HG03378 (cell line): ENCODE data around the gene NOLC1.
"Not testable (repeated sequence)": the region's sequence is repeated elsewhere in the genome, so short reads cannot be mapped to it uniquely, and the experiment has no call there.

Experiments
- ATAC-seq: cut with Tn5 transposase; IDR thresholded peaks from one replicate; pipeline ENCODE4 v1.9.1; 2021; ENCODE audit warnings: mild to moderate bottlenecking, moderate library complexity; ENCODE audit not compliant: unreplicated experiment

Gene NOLC1

DNA sequence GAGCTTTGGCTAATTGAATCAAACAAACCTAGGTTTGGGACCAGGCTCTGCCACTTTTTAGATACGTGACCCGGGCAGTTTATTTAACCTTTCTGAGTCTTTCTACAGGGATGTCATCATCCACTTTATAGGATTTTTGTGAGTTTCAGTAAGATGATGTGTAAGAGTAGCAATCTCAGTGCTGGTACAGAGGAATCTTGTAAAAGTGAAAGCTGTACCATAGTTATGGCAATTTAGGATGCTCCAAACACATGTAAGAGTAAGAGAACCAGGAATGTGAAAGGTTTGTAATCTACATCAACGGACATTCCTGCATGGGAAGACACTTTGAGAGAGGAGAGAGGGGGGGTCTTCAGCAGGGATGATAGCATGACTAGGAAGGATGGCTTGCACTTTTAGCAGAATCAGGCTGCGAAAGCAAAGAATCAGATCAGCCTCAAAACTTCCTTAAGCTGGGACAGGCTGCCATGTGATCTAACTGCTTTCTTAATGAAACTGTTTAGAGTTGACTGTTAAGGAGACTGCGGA, 968 bp downstream of the NOLC1 start:
- ATAC-seq: no peak

DNA sequence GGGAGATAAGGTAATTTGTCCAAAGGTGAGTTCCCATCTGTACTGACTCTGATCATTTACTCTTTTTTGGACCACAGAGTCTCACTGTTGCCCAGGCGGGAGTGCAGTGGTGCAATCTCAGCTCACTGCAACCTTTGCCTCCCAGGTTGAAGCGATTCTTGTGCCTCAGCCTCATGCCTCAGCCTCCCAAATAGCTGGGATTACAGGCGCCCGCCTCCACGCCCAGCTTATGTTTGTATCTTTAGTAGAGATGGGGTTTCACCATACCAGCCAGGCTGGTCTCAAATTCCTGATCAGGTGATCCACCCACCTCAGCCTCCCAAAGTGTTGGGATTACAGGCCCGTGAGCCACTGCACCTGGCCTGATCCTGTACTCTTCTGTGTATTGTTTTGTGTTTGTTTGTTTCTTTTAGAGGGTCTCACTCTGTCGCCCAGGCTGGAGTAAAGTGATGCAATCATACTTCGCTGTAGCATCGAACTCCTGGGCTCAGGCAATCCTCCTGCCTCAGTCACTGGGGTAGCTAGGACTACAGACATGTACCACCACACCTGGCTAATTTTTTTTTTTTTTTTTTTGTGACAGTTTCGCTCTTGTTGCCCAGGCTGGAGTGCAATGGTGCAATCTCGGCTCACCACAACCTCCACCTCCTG, 2.4 kb downstream of the NOLC1 start:
- no peak for ATAC-seq

DNA sequence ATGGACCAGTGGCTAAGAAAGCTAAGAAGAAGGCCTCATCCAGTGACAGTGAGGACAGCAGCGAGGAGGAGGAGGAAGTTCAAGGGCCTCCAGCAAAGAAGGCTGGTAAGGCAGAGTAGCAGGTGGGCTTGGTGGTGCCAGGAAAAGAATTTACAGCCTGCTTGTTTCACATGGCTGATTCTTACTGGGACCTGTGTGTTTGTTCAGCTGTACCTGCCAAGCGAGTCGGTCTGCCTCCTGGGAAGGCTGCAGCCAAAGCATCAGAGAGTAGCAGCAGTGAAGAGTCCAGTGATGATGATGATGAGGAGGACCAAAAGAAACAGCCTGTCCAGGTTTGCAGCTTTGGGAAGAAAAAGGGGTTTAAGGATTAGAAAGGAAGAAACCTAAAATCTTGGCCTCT, 5.0 kb downstream of the NOLC1 start:
- ATAC-seq: no peak

DNA sequence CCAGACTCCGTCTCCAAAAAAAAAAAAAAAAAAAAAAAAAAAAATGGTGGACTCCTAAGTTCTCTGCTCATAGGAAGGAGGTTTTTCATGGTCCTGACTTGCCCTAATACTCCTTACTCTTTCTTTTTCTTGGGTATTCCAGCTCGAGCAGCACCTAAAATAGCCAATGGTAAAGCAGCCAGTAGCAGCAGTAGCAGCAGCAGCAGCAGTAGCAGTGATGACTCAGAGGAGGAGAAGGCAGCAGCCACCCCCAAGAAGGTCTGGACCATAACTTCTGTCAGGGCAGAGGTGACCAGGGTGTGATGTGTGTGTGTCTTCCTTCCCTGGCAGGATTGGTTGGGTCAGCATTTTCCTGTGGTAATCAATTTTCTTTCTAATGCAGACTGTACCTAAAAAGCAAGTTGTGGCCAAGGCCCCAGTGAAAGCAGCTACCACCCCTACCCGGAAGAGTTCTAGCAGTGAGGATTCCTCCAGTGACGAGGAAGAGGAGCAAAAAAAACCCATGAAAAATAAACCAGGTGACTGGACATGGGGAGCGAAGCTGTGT, 6.9 kb downstream of the NOLC1 start:
- no peak for ATAC-seq

DNA sequence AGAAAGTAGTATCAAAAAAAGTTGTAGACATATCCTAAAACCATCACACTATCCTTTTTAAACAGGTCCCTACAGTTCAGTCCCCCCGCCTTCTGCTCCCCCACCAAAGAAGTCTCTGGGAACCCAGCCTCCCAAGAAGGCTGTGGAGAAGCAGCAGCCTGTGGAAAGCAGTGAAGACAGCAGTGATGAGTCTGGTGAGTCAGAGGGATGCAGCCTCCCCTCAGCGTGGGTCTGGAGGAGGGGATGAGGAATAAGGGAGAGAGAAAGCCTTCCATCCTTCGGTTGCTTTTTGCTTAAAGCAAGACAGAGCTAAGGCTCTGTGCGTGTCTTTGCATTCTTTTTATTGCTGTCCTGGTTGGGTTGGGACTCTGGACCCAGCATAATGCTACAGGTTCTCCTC, 7.6 kb downstream of the NOLC1 start:
- ATAC-seq: no peak

DNA sequence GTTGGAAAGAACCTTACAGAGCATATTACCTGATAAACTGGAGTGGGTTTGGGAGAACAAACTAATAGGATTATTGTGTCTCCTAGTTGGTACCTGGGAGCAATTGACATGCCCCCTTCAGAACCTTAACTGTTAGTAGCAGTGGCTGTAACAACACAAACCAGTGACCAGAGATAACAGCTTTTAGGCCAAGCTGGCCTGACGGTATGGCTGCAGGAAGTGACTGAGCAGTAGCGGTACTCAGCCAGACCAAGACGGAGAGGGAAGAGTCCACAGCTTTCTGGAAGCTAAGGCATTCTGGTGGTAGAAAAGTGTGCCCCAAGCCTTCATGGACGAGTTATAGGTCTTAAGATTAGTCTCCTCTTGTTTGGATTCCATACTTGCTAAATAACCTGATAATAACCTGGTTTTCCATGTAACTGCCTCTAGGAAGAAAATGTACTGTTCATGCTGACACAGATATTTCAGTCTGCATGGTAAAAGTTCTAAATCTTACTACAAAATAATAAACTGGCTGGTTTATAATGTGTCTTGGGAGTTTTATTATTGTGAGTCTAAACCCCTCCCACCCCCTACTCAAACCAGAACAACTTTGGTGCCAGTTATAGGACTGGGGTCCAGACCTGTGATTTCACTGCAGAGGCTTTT, 11.3 kb downstream of the NOLC1 start:
- no peak for ATAC-seq

DNA sequence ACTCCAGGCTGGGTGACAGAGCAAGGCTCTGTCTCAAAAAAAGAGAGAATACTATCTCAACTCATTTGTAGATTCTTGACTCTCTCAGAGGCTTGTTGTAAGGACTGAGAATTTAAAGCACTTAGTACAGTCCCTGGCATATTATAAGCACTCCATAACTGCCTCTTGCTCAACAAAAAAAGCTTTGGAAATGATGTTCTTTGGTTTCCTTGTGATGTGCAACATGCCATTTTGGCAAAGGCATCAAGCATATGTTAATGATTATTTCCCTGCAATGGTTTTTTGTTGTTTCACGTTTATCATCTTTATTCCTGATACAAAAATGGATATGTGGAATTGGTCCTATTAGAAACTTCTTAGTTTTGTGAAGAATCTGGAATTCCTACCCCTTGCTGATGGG, 15.7 kb downstream of the NOLC1 start:
- no peak for ATAC-seq

DNA sequence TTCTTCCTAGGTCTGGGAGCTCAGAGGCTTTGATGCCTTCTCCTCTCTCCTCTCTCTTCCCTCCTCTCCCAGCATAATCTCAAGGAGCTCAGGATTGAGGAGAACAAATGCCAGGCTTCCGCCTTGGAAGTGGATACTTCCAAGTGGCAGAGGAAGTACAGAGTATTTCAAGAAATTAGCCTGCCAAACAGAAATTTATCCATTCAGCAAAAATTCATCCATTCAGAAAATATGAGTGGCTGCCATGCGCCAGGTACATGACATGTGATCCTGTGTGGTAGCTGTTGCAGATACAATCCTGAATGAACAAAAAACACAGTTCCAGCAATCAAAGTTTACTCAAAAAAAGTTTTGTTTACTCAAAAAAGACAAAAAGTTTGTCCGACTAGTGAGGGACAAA, 18.4 kb downstream of the NOLC1 start:
- no peak for ATAC-seq

DNA sequence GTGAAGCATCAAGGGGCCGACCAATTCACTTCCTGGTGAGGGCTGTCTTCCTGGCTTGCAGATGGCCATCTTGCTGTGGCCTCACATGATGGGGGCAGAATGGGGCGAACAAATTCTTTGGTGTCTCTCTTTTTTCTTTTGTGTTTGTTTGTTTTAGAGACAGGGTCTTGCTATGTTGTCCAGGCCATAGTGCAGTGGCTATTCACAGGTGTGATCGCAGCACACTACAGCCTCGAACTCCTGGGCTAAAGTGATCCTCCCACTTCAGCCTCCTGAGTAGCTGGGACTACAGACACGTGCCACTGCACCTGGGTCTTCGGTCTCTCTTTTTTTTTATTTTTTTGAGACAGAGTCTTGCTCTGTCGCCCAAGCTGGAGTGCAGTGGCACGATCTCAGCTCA, 20.1 kb downstream of the NOLC1 start:
- ATAC-seq: no peak

DNA sequence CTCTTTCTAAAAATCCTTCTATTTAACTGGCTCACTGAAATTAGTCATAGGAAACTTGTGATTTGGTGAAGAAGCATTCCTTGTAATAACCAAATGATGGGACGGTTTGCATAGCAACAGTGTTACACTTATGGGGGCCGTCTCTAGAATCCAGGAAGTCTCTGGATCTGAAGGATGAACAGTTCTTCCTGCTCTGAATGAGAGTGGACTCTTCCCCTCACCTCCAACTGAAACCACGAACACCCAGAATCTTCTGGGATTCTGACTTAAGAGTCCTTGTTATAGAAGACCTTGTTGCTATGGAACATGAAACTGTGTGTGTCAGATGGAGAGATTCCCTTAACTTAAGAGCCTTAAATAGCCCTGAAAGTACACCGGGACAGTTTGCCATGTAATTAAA, 23.2 kb downstream of the NOLC1 start:
- ATAC-seq: no peak

DNA sequence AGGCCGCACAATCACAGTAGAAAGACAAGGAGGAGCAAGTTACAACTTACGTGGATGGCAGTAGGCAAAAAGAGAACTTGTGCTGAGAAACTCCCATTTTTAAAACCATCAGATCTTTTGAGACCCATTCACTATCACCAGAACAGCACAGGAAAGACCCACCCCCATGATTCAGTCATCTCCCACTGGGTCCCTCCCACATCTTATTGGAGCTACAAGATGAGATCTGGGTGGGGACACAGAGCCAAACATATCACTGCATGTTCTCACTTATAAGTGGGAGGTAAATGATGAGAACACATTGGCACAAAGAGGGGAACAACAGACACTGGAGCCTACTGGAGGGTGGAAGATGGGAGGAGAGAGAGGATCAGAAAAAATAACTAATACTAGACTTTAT, 32.4 kb downstream of the NOLC1 start:
- ATAC-seq: no peak

DNA sequence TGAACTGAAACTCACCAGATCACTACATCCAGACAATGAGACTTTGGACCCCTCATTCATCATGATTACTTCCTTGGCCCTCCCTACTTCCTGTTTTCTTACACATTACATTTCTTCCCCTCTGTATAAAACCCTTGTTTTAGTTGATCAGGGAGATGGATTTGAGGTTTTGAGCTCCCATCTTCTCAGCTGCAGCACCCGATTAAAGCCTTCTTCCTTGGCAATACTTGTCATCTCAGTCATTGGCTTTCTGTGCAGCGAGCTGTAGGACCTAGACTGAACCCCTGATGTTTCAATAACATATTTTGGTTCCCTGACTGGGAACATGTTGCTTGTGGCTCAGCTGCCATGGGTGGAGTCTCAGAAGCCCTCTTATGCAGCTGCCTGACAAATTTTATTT, 33.1 kb downstream of the NOLC1 start:
- ATAC-seq: no peak

DNA sequence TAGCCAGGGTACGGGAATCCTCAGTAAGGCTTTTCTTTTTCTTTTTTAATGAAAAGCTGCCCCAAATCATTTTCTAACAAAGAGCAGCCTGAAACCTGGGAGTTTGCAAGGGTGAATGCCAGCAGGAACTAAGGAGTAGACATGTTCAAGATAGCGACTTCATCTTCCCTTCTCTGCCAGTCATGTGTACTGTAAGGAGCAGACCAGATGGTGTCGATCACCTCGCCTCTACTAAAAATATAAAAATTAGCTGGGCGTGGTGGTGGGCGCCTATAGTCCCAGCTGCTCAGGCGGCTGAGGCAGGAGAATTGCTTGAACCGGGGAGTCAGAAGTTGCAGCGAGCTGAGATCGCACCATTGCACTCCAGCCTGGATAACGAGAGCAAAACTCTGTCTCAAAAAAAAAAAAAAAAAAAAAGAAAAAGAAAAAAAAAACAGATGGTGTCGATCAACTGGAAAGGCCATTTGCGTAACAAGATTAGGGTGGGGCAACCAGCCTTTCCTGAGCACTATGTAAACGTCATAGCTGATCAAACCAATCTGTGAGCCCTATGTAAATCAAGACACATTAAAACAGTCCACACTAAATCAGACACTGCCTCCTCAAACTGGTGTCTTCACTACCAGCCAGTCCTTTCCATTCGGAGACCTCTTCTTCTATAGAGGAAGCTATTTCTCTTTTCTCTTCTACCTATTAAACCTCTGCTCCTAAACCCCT, 33.8 kb downstream of the NOLC1 start:
- ATAC-seq: no peak

DNA sequence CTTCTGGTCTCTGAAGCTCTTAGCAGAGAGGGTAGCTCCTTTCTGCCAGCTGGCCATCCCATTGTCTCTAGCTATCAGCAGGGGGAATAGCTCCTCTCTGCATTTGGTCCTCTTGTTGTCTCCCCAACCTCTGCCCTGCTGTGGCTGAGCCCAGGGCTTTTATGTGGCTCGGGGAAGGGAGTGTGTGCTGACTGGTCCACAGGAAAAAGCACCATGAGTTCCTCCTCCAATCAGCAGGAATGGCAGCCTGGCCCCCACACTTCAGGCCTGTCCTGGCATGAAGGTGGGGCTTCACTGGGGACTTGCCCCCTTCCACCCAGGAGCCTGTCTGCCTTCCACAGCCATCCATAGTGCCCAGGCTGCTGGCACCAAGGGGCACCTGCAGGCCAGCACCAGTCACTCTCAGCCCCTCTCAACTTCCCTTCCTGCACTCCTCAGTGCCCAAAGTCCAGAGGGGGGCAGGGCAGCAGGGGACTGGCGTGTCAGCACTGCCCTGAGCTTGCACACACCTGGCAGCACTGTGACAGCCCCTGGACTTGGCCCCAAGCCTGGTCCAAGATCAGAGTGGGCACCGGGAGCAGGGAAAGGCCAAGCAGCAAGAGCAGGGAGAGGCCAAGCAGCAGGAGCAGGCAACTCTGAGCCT, 36.2 kb downstream of the NOLC1 start:
- ATAC-seq: no peak

DNA sequence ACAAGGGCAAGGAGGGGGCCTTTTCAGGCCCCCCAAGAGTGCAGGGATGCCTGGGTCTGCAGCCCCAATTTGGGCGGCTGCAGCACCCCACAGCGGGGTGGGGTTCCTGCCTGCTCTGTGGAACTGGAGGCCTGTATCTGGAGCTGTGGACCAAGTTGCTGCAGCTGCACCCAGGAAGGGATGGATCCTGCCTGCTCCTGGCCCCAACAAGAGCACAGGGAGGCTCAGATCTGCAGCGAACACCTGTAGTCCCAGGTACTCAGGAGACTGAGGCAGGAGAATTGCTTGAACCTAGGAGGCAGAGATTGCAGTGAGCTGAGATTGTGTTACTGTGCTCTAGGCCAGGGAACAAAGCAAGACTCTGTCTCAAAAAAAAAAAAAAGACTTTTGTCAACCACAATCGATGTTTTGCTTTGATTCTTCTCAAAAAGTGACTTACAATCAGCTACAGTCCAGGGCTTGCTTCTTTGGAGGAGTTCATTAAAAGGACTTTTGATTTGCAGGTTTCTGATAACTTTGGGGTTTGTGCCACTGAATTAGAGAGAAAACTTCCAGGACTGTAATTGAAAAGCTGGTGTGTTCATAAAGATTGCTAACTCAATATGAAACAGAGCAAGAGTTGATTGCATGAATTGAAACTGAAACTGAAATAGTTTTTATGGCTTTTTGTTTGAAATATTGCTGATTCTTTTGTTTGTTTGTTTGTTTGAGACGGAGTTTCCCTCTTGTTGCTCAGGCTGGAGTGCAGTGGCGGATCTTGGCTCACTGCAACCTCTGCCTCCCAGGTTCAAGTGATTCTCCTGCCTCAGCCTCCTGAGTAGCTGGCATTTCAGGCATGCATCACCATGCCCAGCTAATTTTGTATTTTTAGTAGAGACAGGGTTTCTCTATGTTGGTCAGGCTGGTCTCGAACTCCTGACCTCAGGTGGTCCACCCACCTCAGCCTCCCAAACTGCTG, 37.0 kb downstream of the NOLC1 start:
- not testable (repeated sequence) for ATAC-seq

DNA sequence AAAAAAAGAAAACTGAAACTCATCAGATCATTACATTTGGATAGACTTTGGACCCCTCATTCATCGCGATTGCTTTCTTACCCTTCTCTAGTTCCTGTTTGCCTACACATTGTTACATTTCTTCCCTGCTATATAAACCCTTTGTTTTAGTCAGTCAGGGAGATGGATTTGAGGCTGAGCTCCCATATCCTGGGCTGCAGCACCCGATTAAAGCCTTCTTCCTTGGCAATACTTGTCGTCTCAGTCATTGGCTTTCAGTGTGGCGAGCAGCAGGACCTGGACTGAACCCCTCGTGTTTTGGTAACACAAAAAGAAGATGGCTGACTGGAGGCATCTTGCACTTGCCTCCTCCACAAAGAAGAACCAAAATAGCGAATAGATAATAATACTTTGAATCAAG, 39.8 kb downstream of the NOLC1 start:
- no peak for ATAC-seq

DNA sequence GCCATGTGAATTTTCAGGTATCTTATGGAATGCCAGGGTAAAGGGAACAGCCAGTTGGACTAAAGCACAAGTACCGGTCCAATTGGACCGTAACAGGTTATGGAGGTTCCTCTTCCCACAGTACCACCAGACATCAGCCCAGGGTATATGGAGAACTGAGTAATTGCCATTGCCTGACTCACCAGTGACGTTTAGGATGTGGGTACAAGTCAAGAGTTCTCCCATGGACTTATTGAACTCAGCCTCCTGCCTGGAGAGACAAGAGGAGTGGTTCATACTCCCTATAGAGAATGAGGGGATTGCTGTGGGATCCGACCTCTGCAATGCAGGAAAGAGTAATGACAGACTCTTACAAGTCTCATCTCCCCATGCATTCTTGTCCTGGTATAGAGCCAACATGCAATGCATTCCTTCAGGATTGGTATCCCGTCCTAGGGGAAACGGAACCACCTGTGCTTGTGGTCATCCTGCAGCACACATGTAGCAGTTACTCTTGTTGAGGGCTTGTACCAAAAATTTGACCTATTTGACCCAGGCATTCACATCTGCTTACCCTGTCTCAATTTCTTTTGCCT, 43.2 kb downstream of the NOLC1 start:
- ATAC-seq: no peak

DNA sequence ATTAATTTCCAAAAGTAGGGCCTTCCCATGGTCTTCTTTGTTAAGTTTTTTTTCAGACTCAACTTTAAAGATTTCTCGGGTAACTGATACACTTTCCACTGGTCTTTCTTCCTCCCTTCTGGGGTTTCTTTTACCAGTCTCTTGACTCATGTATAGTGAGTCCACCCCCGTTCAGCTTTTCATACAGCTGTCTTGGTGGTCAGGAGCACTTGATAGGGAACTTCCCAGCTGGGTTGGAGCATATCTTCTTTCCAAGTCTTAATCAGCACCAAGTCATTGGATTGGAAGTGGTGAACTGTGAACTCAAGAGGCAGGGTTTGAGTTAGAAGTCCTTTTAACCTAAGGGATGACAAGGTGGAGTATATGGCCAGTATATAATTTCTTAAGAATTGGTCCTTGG, 44.7 kb downstream of the NOLC1 start:
- no peak for ATAC-seq

DNA sequence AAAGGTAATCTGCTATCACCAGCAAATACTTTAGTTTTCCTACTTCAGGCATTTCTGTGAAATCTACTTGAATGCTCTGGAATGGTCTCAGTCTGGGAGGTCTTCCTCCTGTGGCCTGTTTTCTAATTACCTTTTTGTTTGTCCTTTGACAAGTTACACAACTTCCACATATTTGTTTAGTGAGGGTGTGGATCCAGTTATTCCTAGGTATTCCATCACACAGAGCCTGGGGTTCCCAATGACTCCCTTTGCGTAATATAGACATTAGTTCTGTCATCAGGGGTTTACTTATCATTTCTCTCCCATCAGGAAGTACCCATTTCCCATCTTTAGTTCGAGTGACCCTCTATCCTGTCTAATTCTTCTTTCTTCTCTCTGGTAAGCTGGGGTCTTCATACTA, 45.8 kb downstream of the NOLC1 start:
- ATAC-seq: no peak
